ENCODE data around the gene VEZT.
"Not testable (repeated sequence)": the region's sequence is repeated elsewhere in the genome, so short reads cannot be mapped to it uniquely, and the experiment has no call there.

Gene VEZT

GRCh38 chr12:95240556-95240955 lies 22.9 kb downstream of the VEZT start:
- peaks cover 40% of the 10 kb centered on the region; the same call in 1 of the 2 replicates for H4K20me1 ChIP-seq (ENCODE audit: insufficient read depth, low read length)
- peaks cover 93% of the 10 kb centered on the region for H3K79me2 ChIP-seq (ENCODE audit: insufficient read depth, low read length)
- H3K4me3 ChIP-seq (ENCODE audit: low read depth in 1 of 2, low read length in 2 of 2) = no peak overlapping the region
- TF ChIP-seq CTCF (IDR thresholded peaks at IDR 0.05; ENCODE audit: borderline replicate concordance, extremely low read depth, low read length, poor library complexity, severe bottlenecking) (no peak), EZH2 (IDR thresholded peaks at IDR 0.05; ENCODE audit: borderline replicate concordance, low read depth, low read length, severe bottlenecking) (no peak)
- H3K4me2 ChIP-seq (ENCODE audit: insufficient read depth, low read length) = no peak overlapping the region
- H3K9ac ChIP-seq (ENCODE audit: low read depth, low read length) = no peak overlapping the region
- H3K9me3 ChIP-seq (ENCODE audit: insufficient read depth, low read length, severe bottlenecking) = no peaks in the 10 kb centered on the region
- H3K4me1 ChIP-seq (ENCODE audit: insufficient read depth, low read length) = peaks cover 5% of the 10 kb centered on the region
- ATAC-seq (ENCODE audit: insufficient read depth, low read depth) (no peak), DNase-seq (no peak)
- no peak overlapping the region for H3K27ac ChIP-seq (ENCODE audit: low read length)
- H2AFZ ChIP-seq (ENCODE audit: low read depth, low read length) = no peak overlapping the region
- no peaks in the 10 kb centered on the region for H3K27me3 ChIP-seq (ENCODE audit: insufficient read depth, low read length, poor library complexity)
- peaks cover 25% of the 10 kb centered on the region; the same call in 1 of the 2 replicates for H3K36me3 ChIP-seq (ENCODE audit: insufficient read depth, low read length)

DNA sequence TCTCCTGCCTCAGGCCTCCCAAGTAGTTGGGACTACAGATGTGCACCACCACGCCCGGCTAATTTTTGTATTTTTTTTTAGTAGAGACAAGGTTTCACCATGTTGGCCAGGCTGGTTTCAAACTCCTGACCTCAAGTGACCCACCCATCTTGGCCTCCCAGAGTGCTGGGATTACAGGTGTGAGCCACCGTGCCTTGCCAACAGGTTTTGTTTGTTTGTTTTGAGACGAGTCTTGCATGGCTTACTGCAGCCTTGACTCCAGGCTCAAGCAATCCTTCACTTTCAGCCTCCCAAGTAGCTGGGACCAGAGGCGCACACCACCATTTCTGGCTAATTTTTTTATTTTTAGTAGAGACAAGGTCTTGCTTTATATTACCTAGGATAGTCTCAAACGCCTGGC lies 23.5 kb downstream of the VEZT start:
- not testable (repeated sequence) for H2AFZ ChIP-seq (ENCODE audit: low read depth, low read length); H3K27ac ChIP-seq (ENCODE audit: low read length); H3K4me2 ChIP-seq (ENCODE audit: insufficient read depth, low read length); H3K27me3 ChIP-seq (ENCODE audit: insufficient read depth, low read length, poor library complexity); ATAC-seq (ENCODE audit: insufficient read depth, low read depth); H3K9ac ChIP-seq (ENCODE audit: low read depth, low read length); H3K9me3 ChIP-seq (ENCODE audit: insufficient read depth, low read length, severe bottlenecking); DNase-seq; H3K4me3 ChIP-seq (ENCODE audit: low read depth in 1 of 2, low read length in 2 of 2)
- Histone ChIP-seq H4K20me1 (ENCODE audit: insufficient read depth, low read length) (peaks cover 46% of the 10 kb centered on the region; the same call in 1 of the 2 replicates), H3K36me3 (ENCODE audit: insufficient read depth, low read length) (peaks cover 25% of the 10 kb centered on the region; the same call in 1 of the 2 replicates), H3K79me2 (ENCODE audit: insufficient read depth, low read length) (peaks cover 97% of the 10 kb centered on the region), H3K4me1 (ENCODE audit: insufficient read depth, low read length) (peaks cover 10% of the 10 kb centered on the region)

DNA sequence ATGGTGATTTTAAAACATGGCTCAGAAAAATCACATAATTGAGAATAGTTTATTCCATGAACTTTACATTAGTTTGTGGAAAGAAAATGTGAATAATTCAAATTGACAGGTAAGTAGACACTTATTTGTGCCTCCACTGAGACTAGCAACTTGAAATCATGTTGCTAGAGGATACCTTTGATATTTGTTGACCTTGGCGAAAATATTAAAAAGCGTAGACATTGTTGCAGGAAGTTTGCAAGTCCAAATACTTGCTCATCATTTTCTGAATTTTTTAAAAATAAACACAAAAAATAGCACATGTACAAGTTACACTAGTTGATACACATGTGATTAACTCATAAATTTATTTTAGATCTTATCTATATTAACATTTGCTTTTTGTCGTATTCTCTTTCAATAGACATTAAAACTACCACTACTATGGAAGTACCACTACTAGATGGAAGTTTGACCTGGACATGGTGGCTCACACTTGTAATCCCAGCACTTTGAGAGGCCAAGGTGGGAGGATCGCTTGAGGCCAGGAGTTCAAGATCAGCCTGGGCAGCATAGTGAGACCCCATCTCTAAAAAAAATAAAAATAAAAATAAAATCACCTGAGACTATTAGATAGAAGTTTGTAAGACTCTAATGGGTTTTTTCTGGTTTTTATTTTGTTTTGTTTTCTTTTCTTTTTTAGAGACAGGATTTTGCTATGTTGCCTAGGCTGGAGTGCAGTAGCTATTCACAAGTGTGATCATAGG lies 24.3 kb downstream of the VEZT start:
- DNase-seq = no peak
- Histone ChIP-seq H3K9ac (ENCODE audit: low read depth, low read length) (no peak overlapping the region), H3K27ac (ENCODE audit: low read length) (no peak overlapping the region), H3K4me3 (ENCODE audit: low read depth in 1 of 2, low read length in 2 of 2) (no peak overlapping the region), H3K36me3 (ENCODE audit: insufficient read depth, low read length) (peaks cover 25% of the 10 kb centered on the region; the same call in 1 of the 2 replicates), H3K9me3 (ENCODE audit: insufficient read depth, low read length, severe bottlenecking) (no peaks in the 10 kb centered on the region), H2AFZ (ENCODE audit: low read depth, low read length) (no peak overlapping the region), H3K27me3 (ENCODE audit: insufficient read depth, low read length, poor library complexity) (no peaks in the 10 kb centered on the region), H4K20me1 (ENCODE audit: insufficient read depth, low read length) (peaks cover 49% of the 10 kb centered on the region; the same call in 1 of the 2 replicates), H3K79me2 (ENCODE audit: insufficient read depth, low read length) (peaks cover 97% of the 10 kb centered on the region), H3K4me1 (ENCODE audit: insufficient read depth, low read length) (peaks cover 13% of the 10 kb centered on the region), H3K4me2 (ENCODE audit: insufficient read depth, low read length) (no peak overlapping the region)
- TF ChIP-seq EZH2 (IDR thresholded peaks at IDR 0.05; ENCODE audit: borderline replicate concordance, low read depth, low read length, severe bottlenecking) (no peak), CTCF (IDR thresholded peaks at IDR 0.05; ENCODE audit: borderline replicate concordance, extremely low read depth, low read length, poor library complexity, severe bottlenecking) (no peak)
- no peak for ATAC-seq (ENCODE audit: insufficient read depth, low read depth)

GRCh38 chr12:95243497-95244183 lies 26.0 kb downstream of the VEZT start:
- Histone ChIP-seq H3K4me2 (ENCODE audit: insufficient read depth, low read length) (no peak overlapping the region), H3K79me2 (ENCODE audit: insufficient read depth, low read length) (peaks cover 97% of the 10 kb centered on the region), H3K4me1 (ENCODE audit: insufficient read depth, low read length) (peaks cover 13% of the 10 kb centered on the region), H3K36me3 (ENCODE audit: insufficient read depth, low read length) (peaks cover 25% of the 10 kb centered on the region; the same call in 1 of the 2 replicates), H4K20me1 (ENCODE audit: insufficient read depth, low read length) (peaks cover 56% of the 10 kb centered on the region; the same call in 1 of the 2 replicates), H3K9ac (ENCODE audit: low read depth, low read length) (no peak overlapping the region), H3K9me3 (ENCODE audit: insufficient read depth, low read length, severe bottlenecking) (no peaks in the 10 kb centered on the region), H3K27me3 (ENCODE audit: insufficient read depth, low read length, poor library complexity) (no peaks in the 10 kb centered on the region), H3K4me3 (ENCODE audit: low read depth in 1 of 2, low read length in 2 of 2) (no peak overlapping the region), H3K27ac (ENCODE audit: low read length) (no peak overlapping the region), H2AFZ (ENCODE audit: low read depth, low read length) (no peak overlapping the region)
- DNase-seq (no peak), ATAC-seq (ENCODE audit: insufficient read depth, low read depth) (no peak)
- no peak for TF ChIP-seq CTCF (IDR thresholded peaks at IDR 0.05; ENCODE audit: borderline replicate concordance, extremely low read depth, low read length, poor library complexity, severe bottlenecking)
- no peak for TF ChIP-seq EZH2 (IDR thresholded peaks at IDR 0.05; ENCODE audit: borderline replicate concordance, low read depth, low read length, severe bottlenecking)
